OCI-LY7 (cell line): Measurements from ENCODE around the gene SAMMSON.

Source experiments
- CTCF ChIP-seq: fragments of 200-600 bp; sonication (generic); conservative IDR thresholded peaks from 2 replicates; pipeline ENCODE4 v1.5.1; 2014; ENCODE audit warnings: mild to moderate bottlenecking, antibody characterized with exemption, low read length, moderate library complexity, mixed read lengths
- EZH2phosphoT487 ChIP-seq: fragments of 200-600 bp; sonication (generic); IDR thresholded peaks from 2 replicates; pipeline ENCODE4 v1.6.1; 2018; ENCODE audit warnings: low read depth, borderline replicate concordance, mild to moderate bottlenecking, mixed run types, antibody characterized with exemption, low read length, moderate library complexity, mixed read lengths

- TF ChIP-seq CTCF: no peak
- TF ChIP-seq EZH2phosphoT487: no peak
Observed at GRCh38 chr3:70096376-70097066, 97.0 kb downstream of the SAMMSON start.
